Hippocampal formation (tissue), 2 donors: ENCODE results near the gene HSD11B2.
"Not testable (repeated sequence)": the region's sequence is repeated elsewhere in the genome, so short reads cannot be mapped to it uniquely, and the experiment has no call there.

ENCODE experiments used
- DNase-seq, 2 donors: peaks; one replicate each; lab custom pipeline; 2025; lab: John Stamatoyannopoulos, UW

The HSD11B2 gene

DNA sequence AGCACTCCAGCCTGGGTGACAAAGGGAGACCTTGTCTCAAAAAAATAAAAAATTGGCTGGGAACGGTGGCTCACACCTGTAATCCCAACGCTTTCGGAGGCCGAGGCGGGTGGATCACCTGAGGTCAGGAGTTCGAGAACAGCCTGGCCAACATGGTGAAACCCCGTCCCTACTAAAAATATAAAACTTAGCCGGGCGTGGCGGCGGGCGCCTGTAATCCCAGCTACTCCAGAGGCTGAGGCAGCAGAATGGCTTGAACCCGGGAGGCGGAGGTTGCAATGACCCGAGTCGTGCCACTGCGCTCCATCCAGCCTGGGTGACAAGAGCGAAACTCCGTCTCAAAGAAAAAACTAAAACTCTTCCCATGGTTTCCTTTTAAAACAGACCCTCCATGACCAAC is 15.5 kb upstream of the HSD11B2 start:
- DNase-seq = not testable (repeated sequence)

DNA sequence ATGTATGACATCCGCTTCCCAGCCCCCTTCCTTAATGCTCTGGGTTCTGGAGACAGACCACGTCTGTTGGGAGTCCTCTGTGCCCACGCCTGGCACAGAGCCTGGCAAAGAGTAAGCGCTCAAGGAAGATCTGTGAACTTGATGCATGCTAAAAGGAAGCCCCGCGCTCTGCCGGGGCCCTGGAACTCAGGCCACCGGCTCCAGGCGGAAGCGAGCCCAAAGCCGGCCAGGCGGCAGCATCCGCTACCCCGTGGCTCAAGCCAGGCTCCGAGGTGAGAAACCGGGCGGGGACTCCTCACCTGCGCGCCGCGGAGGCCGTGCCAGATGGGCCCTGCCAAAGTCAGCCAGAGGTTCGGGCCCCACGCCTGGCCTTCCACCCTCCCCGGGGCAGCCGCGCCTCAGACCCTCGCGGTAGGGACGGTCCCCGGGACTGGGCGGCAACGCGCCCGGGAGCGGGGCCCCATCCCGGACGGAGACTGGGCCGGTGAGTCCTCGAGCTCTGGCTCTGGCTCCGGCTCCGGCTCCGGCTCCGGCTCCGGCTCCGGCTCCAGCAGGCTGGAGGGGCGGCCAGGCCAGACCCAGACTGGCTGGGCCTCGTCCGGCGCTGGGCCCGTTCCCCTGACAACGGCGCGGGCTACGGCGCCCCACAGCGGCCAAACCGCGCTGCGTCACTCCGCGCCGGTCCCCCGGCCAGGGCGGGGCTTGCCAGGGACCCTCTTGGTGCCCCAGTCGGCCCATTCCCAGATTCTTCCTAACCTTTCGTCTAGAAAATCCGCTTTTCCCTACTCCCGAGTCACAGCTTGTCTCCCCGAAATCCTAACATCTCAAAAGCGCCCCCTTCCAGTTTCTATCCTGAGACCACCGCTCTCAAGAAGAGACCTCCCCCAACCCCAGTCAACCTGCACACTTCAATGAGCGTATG is 14.8 kb upstream of the HSD11B2 start, which contains the start of gene ZDHHC1:
Gene ZDHHC1, minus strand, starts transcription at position 606 of the 922 bp plus-strand sequence. CDS start 8,702 bp downstream, outside the sequence.
- peak; percentile 33 to 72 for DNase-seq

GRCh38 chr16:67417333-67418061 is 13.4 kb upstream of the HSD11B2 start:
- DNase-seq = no peak

DNA sequence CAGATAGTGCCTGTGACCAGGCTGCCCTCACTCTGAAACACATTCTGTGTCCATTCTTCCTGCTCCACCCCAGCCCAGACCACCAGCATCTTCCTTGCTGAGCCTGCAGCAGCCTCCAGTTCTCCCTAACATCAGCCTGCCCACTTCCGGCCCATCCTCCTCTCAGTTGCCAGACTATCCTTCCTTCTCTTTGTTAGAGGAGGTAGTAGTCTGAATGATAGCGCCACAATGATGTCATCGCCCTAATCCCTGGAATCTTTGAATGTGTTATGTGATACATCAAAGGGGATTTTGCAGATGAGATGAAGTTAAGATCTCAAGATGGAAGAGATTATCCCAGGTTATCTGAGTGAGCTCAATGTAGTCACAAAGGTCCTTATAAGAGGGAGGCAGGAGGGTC is 11.4 kb upstream of the HSD11B2 start:
- no peak for DNase-seq

DNA sequence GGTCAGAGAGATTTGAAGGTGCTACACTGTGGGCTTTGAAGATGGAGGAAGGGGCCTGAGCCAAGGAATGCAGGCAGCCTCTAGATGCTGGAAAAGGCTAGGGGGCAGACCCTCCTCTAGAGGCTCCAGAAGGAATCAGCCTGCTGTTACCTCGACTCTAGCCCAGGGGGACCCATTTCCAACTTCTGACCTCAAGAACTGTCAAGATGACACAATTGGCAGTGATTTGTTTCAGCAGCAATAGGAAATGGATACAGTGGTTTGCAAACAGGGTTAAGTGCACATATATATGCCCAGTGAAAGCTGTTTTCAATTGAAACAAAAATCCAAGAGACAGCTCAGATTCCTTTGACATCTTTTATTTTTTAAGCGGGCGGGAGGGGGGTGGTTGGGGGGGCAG is 11.0 kb upstream of the HSD11B2 start:
- DNase-seq = no peak

GRCh38 chr16:67421030-67421429 is 9.9 kb upstream of the HSD11B2 start:
- no peak for DNase-seq

GRCh38 chr16:67423015-67423414 is 7.9 kb upstream of the HSD11B2 start:
- DNase-seq = no peak

DNA sequence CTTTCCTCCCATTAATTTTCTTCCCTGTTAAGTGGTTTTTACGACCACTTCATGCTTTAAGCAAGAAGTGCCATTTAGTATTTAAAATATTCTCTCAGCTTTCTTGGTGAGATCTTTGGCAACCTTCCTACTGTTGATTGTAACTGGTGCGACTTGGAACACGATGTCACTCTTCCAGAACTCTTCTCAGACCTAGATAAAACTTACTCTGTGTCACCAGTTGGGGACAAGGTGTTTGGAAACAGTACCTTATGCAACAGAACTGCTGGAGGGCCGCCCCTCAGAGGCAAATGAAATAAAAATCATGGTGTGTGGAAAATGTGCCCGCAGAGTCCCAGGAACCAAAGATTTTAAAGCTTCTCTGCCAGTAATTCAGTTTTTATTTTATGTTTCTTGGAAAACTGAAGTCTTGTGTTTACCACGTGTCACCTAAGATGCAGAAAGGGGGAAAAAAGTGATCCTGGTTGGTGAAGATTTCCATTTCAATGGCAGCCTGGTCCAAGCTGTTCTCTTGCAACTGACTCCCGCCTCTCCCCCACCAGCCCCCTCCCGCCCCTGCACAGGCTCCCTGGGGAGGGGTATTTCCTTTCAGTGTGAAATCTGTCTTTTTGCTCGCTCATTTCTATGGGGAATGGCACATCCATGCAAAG is 7.2 kb upstream of the HSD11B2 start:
- no peak for DNase-seq

- no peak for DNase-seq
Measured at GRCh38 chr16:67424261-67424615, 6.7 kb upstream of the HSD11B2 start.

DNA sequence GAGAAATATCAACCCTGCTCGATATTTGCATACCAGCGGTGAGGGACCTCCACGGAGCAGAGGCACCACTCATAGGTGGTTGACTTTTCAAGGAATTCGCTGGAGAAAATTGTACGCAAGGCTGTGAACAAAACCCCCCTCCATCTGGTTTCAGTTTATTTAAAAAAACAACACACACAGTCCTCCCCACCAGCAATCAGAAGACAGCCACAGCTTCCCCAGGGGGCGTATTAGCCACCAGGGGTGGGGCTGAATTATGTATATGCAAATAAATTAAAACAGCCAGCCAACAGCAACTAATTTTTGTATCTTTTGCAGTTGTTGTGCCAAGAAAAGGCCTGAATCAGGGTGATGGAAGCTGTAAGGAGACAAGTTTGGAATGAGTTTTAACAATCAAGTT is 5.9 kb upstream of the HSD11B2 start:
- no peak for DNase-seq

DNA sequence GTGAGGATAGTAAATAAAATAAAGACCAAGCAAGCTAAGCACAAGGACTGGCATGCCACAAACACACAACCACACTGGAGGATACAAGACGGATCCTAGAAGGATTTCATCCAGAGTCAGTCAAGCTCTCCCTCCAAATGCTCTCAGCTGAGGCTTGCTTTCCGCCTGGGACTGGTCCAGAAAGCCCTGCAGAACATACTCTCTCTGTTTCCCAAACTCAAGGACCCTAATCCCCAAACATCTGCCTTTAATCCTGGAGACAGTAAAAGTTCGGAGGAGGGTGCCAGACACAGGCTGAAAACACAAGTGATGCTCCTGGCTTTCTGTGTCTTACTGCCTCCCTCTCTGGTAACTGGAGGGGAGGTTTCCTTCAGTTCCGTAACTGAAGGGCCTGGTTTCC is 5.3 kb upstream of the HSD11B2 start:
- DNase-seq = no peak

DNA sequence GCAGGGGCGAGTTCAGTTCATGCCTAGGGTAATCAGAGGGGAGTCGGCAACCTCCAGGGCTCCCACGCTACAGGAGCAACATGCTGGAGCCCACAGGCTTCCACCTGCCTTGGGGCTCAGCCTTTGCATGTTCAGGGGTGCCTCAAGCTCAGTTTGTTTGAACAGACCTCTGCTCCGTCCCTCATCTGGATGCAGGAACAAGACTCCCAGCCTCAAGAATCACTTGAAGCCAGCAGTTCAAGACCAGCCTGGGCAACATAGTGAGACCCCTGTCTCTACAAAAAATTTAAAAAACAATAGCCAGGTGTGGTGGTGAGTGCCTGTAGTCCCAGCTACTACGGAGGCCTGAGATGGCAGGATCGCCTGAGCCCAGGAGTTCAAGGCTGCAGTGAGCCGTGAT is 4.9 kb upstream of the HSD11B2 start:
- no peak for DNase-seq

DNA sequence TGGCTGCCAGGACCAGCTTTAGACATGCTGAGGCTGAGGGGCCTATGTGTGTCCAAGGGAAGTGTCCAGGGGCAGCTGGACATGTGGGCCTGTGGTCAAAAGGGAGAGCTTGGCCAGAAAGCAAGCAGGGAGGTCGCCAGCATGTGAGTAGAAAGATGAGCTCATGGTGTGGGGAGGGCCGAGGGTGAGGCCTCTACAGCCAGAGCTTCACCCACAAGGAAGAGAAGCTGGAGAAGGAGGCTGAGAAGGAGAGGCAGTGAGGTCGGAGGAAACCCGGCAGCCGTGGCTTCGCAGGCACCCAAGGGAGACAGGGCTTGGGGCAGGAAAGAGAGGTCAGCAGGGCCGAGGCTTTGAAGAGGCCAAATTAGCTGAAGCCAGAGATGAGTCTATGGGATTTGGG is 4.0 kb upstream of the HSD11B2 start:
- DNase-seq = no peak

- DNase-seq = peak in 1 of 2 donors; percentile 13
Measured at GRCh38 chr16:67428146-67428731, 2.7 kb upstream of the HSD11B2 start.

DNA sequence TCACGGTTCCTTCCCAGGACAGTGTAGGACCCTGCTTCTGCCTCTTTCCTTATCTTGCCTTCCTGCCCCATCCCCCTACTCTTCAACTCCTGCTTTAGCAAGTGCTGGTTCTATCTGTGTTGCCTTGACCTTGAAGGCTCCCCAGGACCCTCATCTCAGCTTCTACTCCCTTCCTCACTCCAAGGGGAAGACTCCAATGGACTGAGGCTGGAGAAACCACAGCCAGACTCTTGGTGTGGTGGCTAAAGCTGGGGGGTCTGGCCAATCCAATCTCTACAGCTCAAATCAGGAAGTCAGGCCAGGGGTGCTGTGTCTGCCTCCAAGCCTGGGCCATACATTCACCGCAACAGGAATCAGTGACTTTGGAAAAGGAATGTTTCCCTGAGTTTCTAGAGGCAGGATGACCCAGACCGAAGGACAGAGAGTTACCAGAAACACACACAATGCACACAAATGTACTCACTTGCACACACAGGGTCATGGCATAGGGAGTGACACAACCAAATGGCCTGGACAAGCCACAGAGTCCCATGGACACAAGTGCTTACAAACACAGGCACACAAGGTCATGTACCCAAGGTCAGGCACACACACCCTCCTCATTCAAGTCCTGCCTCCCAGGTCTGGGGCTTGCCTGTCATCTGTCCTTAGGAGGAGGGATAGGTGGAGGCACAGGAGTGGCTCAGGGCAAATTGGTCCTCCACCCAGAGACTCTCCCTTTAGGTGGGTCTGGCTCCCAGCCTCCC is 1.7 kb upstream of the HSD11B2 start:
- no peak for DNase-seq

DNA sequence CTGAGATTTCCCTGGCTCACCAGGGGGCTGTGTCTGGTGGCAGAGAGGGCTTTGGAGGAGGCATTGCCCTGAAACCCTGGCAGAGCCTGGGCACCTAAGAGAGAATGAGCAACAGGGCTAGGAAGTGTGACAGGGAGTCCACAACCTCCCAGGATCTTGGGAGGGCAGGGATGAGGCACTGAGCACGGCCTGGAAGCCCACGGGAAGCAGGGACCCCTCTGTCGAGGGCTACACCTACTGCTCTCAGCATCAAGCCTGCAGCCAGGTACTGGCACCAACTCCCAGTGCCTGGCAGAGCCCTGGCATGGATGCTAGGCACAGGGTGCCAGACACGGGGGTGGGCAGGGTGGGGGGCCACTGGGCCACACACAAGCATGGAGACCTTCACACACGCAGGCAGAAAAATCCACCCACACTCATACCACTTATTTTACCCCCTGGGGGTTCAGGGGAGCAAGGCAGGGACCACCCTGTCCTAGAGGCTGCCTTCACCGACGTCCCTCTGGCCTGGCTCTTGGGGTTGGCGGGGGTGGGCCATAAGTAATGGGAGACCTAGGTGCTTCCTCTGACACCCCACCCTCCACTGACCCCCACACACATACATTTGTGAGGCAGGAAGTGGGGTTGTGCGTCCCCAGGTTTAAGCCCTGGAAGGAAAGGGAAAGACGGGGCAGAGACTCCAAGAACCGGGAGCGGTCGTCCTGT is 970 bp upstream of the HSD11B2 start:
- no peak for DNase-seq

DNA sequence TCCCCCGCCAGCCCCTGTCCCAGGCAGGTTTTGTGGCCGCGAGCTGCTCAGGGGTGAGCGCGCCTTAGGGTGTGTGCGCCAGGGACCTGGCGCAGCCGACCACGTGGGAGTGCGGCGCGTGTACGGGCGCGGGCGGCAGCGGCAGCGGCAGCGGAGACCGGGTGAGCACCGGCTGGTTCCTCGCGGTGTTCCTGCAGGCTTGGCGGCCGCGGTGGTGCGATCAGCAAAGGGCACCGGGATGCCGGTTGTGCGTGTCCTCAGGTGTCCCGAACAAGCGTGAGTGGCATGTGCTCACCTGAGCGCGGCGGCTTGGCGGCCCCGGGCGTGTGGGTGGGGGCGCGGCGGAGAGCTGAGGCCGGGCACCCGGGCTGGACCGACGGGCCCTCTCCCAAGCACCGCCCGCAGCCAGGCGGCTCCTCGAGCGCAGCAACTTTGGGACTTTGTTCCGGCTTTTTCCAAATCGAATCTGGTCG is 381 bp upstream of the HSD11B2 start:
- DNase-seq = no peak

DNA sequence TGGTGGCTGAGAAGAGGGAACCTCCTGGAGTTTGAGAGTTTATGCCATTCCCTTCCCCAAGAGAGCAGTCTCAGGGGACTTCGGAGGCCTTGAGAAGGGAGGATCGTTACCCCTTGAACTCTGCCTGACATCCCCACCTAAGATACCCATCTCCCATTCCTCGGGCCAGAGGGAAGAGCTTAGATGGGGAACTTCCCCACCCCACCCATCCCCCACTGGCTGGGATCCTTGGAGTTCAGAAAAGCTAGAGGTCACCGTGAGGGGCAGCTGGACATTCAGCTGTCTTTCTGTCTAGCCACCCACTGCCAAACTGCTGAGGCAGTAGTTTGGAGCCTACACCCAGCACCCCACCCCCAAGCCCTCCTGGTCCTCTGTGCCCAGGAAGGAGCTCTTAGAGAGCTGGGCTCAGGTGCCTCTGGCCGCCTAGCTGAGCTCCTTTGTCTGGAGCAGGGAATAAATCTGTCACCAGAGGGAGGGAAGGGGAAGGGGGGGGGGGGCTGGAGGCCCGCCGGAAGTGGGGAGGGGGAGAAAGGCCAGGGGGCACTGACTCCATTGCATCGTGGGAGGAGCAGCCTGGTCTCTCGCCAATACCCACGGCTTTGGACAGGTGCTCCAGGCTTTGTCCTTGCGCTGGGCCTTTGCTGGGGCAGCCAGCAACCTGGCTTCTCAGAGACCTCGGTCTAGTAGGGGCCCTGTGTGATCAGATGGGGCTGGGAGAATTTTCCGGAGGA is 1.0 kb downstream of the HSD11B2 start:
- DNase-seq = no peak

DNA sequence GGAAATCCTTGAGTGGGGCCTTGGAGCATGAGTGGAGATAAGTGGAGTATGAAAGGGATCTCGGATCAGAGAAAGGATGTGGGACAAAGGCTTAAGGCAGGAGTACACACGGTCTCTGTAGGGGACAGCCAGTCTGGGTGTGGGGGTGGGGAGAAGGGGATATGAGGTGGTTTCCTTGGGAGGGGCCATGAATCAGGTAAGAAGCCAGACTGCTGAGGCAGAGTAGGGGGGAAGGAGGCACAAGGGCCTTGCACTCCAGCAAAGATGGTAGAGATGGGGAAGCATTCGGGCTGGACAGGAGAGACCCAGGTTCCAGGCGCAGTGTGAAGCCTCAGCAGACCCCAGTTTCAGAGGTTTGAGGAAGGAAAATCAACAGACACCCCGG is 1.6 kb downstream of the HSD11B2 start:
- no peak for DNase-seq

DNA sequence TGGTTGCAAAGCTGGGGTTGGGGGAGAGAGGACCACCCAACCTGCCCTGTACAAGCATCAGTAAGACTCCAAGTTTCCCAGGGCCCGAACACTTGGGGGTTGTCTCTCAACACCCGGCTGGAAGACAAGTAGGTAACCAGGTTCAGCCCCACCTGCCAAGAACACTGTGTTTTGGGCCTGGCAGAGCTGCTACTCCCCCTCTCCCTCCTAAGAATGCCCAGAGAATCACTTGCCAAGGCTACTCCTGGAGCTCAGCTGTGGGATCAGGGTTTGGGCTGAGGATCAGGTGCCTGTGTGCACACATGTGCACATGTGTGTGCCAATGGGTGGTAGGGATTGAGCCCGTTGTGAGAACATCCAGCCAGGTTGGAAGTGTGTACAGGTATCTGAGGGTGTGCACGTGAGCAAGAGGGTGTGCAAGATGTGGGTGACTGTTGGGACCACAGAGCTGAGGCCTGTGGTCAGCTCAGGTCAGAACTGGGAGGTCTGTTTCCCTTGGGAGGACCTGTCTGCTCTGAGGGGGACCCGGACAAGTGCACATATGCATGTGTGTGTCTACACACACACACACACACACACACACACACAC is 2.3 kb downstream of the HSD11B2 start:
- DNase-seq = no peak
